HL-60/S4 treated with retinoic acid at 250 ng/mL for 4 days and 3 days (cell line): ENCODE data around the gene PPM1H.
"Not testable (repeated sequence)": the region's sequence is repeated elsewhere in the genome, so short reads cannot be mapped to it uniquely, and the experiment has no call there.

ENCODE experiments used
- in situ Hi-C: fragments of 300-500 bp; cut with MboI; formaldehyde crosslinking; loops from 2 replicates; pipeline ENCODE4 v1.7.0; 2022; ENCODE audit warnings: low sequenced_read_pairs

Gene PPM1H

DNA sequence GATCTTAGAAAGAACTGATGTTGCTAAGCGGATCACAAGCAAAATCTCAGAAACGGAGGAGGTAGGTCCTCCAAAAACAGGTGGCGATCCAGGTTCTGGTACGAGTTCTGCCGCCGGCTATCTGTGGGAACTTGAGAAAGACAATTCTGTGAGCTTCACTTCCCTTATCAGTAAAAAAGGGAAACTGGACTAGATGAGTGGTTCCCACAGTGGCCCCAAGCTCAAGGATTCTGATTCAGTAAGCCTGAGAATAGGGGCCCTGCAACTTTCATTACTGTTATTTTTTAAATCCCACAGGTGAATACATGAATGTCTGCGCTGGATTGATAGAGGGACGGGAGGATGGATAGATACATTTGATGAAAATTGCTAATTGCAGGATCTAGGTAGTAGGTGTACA is 160.2 kb downstream of the PPM1H start:
- in situ Hi-C loops: no loop called here

DNA sequence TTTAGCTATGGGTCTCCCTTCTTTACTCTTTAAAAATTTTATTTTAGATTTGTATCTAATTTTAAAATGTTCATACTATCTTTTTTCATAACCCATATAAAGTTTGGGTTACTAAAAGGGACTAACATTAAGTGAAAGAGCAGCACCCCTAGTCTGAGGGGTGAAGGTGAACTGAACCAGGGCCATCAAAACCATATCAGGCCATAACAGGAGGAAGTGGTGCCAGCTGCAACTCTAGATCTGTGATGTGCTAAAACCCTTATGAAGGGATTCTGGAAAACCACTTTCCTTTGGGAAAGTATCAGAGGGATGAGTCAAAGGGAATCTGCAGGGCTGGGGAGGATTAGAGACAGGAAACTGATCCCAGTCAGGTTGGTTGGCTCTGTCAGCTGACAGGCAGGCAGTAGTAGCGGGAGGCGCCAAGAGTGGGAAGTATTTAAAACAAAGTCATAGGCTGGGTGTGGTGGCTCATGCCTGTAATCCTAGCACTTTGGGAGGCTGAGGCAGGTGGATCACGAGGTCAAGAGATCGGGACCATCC is 162.5 kb downstream of the PPM1H start:
- in situ Hi-C loops: no loop called here

DNA sequence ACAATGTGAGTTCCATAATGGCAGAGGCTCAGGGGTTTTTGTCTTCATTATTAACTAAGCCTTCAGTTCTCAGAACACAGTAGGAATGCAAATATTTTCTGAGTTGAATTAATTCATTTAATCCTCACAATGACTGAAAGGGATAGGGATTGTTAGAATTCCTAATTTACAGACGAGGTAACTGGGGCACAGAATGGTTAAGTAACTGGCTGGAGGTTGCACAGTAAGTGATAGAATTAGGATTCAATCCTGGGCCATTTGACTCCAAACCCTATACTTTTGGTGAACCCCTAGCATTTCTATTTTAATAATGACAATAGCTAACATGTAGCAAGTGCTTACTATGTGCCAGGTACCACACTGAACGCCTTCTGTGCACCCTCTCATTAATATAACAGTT is 163.1 kb downstream of the PPM1H start:
- in situ Hi-C loops: no loop called here

DNA sequence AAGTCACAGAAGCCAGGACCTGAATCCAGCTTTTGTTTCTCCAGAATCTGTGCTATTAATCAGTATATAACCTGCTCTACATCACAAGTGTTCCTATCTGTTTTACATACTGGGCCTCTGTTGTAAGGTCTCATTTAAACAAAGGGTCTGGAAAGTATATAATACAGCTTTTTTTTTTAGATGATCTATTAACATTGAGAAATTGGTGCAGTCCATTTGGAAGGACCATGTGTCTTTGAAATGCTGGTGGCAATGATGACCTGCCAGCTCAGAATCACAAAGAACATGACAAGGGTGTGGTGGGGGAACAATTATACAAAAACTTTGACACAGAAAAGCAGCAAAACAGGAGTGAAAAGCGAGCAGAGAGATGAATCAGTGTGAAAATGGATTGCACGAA is 164.6 kb downstream of the PPM1H start:
- in situ Hi-C loops: no loop called here

DNA sequence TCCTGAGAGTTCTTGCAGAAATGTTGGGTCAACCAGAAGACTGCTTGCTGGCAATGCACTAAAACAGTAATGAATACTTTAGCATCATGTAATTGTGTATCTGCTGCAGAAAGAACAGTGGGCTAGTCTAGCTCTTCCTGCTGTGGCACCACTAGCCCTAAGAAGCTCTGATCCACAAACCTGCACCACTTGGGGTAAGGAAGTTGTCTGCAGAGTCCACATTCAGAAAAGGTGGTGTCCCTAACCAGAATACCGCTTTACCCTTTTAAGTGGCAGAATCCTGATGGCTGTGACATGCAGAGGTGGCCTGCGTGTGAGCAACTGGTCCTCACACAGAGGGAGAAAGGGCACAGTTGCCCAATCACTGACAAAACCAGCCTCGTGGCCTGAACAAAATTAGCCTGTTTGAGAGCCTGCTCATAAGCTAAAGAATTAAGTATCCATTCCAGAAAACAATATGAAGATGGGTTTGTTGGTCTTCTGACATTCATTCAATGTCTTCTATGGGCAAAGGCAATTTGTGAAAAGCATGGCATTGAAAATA is 165.8 kb downstream of the PPM1H start:
- in situ Hi-C loops: no loop called here

DNA sequence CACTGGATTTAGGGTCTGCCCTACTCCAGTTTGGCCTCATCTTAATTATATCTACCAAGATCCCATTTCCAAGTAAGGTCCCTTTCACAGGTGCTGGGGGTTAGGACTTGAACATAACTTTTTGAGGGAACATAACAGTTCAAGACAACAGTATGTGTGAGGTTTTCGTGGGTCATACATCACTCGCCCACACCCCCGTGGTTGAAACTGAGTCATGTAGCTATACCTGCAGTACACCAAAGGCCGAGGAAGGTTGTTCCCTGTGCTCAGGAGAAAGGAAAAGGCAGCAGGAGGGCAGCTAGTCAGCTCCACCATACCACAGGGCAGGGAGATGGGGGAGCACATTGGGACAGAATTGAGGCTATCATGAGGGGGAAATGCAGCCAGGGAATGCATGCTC is 167.0 kb downstream of the PPM1H start:
- in situ Hi-C loops: no loop called here

DNA sequence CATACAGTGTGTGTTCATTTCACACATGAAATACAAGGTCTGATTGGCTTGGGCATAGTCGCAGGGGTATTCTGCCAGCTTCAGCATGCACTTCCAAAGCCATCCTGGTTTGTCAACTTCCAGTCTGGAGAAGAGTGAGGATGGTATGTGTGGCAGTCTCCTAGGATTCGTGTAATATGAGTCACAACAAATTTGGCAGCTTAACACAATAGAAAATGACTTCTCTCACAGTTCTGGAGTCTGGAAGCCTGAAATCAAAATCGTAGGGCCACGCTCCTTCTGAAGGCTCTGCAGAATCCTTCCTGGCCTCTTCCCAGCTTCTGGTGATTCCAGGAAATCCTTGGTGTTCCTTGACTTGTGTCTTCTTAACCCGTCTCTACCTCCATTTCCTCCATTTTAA is 167.5 kb downstream of the PPM1H start:
- in situ Hi-C loops: no loop called here

DNA sequence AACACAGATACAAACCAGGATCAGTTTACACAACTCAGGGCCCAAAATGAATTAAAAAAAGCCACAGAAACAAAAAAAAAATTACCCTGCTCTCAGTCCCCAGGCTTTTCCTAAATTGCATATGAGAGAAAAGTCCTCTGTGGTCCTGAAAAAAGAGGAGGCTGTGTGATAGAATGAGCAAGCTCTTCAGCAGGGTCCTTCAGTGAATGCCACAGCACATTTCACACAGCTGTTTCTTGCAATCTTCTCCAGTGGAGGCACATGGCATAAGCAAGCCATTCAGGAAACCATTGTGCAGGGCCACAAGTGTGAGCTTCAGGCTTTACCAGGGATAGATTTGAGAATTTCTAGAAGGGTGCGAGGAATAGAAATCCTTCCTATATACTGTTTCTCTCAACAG is 168.5 kb downstream of the PPM1H start:
- in situ Hi-C loops: no loop called here

DNA sequence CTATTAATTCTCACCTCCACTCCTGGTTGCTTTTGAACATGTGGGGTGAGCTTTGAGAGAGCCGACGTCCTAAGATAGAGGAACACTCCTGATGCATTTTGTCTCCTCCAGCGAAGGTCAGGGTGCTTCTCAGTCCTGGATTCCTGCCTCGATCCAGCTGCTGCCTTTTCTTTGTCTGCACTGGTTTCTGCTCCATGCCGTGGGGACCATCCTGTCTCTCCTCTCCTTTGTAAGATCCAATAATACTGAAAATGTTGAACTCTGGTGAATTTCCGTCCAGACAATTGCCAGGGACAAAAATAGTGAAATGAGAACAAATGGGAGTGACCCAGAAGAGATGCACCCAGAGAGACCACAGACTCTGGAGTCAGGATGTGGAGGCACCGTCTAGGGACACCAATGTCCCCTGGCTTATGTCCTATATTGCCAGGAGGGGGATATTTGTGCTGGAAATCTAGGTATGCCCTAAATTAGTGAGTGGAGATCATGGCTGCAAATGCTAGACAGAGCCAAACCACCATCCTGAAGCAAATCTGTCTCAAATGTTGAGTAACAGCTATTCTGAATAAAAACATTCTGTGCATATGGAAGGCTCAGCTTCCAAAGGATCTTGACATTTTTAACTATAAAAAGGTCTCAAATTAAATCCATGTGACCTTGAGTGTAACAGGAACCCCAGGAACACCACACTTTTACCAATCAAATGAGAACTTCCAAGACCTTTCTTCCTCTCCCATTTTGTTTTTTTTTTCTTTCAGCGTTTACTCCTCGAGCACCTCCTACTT is 170.9 kb downstream of the PPM1H start:
- in situ Hi-C loops: no loop called here

DNA sequence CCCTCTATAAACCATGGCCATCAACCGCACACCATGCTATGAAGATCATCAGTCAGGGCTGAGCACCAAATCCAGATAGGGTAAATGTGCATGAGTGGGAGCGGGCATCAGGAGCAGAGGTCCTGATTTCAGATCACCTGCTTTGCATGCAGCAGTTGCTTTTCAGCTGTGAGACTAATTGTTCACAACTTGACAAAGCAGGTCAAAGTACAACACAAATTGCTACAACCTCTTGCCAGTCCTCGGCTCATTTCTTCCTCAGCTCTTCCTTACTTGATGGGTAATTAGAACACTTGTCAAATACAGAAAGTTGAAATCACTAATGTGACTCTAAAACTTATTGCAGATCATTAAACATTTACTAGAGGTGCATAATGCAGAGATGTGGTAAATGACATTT is 171.6 kb downstream of the PPM1H start:
- in situ Hi-C loops: no loop called here

DNA sequence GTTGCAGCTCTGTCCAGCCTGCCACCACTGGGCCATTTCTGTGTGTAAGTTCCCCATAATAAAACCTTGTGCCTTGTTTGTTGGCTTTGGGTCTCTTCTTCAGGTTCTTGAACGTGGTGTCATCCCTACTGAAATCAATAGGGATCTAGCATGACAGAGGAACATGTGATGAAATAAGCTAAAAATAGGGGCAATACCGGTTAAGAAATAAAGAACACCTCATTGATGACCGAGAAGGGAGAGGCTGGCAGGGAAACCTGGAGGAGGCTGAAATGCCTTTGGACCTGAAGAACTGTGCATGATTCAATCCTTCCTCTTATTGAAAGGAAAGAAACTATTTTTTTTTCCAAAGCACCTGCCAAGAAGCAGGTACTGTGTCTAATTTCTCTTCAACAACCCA is 172.3 kb downstream of the PPM1H start:
- in situ Hi-C loops: no loop called here

DNA sequence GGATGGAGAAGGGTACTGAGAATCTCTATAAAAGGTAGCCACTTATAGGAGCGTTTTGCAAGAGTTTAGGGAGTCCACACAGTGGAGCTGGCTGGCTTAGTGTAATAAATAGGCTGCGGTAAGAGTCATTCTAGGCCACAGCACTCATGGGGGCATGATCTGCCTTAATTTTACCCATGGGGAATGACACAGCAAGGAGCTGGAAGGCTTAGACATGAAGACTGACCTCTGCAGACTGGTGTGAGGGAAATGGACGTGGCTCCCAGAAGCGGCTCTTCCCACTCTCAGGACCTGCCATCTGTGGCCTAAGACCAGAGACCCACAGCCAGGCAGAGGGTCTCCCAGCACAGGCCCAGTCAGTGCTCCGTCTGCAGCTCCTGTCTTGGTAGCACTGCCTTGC is 173.3 kb downstream of the PPM1H start:
- in situ Hi-C loops: no loop called here

DNA sequence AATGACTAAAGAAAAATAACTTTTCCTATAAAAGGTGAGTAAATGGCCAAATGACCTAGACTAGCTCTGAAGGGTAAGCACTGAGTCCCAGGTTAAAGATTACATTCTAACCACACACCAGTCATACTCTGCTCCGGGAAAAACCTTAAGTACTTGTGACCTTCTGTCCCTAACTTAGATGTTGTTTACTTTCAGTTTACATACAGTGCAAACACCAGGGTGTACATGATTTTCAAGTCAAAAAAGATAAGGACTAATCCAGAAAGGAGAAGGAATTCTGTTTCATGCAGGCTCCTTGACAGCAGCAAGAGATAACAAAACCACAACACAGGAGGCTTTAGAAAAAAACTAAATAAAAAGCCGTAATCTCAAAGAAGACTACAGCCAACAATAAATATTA is 174.2 kb downstream of the PPM1H start:
- in situ Hi-C loops: no loop called here

DNA sequence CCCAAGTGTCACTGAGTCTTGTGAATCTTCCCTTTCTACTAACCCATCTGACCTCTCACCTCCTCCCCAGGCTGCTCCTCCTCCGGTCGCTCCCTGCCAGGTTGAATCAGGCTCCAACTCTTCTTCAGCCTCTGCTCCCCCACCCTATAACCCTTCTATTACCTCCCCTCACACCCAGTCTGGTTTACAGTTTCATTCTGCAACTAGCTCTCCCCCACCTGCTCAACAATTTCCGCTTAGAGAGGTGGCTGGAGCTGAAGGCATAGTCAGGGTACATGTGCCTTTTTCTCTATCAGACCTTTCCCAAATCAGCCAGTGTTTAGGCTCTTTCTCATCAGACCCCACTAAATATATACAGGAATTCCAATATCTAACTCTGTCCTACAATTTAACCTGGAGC is 174.6 kb downstream of the PPM1H start:
- in situ Hi-C loops: not testable (repeated sequence)

DNA sequence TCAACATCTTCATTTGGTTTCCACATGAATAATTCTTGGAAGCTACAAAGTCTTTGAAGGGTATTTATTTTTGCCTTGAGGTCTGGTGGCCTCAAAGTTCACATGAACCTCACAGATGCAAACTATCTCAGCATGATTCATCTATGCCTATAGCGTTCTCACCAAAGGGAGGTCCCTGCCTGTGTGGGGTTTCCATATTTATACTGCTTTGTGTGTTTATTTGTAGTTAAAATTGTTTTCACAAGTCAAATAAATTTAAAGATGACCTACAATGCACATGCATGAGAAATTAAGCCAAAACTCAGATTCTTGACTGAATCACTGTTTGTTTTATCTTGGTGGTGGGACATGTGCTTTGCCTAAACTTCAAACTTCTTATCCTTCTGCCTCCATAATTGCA is 176.7 kb downstream of the PPM1H start:
- in situ Hi-C loops: no loop called here

DNA sequence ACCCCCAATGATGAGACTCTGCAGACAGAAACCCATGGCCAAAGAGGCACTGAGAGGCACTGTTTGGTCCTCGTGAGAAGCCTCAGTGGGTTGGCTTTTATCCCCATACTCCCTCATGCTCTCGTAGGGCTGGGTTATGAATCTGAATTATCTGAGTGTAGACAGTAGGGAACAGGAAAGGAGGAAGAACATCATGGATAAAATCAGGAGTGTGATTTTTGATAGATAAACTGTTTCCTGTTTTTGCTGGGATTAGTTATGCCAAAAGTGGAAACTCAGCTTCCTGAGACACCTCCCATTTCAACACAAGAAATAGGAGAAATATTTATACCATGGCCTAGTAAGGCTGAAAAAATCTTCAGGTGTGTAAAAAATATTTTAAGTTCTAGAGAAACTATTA is 177.9 kb downstream of the PPM1H start:
- in situ Hi-C loops: no loop called here

DNA sequence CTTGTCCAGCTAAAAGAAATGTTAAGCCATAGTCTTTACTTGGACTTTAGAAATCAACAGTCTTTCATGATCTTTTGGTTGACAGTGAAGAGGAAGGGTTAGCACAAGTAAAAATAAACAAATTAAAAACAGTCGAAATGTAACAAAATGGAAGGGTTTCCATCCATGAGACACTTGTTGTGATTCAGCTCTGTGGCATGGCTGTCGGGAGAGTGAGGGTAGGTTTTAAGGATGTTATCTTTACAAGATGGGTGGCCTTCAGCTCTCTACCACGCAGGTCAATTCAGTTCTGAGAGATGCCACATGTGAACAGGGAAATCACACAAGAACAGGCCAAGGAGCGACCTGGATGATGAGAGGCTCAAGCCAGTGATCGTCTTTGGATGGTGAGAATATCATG is 180.2 kb downstream of the PPM1H start:
- in situ Hi-C loops: no loop called here

DNA sequence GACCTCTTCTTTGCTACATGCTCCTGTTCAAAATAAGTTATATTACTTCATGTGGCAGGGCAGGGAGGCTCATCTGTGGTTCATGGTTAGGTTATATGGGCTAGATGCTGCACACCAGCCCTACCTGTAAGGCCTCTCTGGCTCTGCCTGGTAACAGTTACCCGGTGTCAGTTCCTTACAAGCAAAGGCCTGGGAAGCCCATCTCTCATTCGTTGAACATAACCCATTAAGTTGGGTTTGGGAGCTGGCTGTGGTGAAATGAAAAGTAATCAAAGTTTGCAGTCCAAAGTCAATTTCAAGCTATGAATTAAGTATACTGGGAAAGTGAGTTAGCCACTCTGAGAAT is 183.2 kb downstream of the PPM1H start:
- in situ Hi-C loops: no loop called here

DNA sequence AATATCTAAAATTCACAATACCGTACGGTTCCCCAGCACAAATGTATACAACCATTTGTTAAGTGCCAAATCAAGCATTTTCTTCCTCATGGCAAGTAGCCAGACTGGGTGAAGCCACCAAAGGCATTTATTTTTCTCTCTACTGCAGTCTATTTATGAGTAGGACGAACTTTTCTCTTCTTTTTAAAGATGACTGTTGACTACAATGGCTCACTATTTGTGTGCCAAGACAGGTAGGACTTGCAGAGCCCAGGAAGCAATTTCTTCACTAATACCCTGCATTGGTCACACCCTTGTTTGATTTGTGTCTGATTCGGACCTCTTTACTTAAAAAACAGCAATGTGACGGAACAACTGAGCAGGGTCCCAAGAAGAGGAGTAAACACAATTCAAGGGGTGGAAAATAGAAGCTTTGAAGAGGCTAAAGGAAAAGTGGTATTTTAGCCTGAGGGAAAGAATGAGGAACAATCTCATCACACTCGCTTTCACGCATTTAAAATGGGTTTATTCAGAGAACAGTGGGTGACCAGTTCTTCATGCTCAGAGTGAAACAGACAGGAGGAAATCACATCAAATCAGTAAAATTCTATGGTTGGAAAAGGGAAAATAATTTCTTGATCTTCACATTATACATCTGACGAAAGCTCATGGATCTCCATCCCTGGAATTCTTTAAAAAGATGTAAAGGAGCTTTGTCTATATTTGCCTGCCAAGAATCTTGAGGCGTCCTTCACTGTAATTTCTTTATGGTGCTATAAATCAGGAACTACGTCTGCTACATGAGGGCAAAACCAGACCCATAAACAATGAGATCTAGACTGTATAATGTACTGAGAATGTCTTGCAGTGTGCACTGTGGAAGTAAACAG is 183.8 kb downstream of the PPM1H start:
- in situ Hi-C loops: no loop called here

DNA sequence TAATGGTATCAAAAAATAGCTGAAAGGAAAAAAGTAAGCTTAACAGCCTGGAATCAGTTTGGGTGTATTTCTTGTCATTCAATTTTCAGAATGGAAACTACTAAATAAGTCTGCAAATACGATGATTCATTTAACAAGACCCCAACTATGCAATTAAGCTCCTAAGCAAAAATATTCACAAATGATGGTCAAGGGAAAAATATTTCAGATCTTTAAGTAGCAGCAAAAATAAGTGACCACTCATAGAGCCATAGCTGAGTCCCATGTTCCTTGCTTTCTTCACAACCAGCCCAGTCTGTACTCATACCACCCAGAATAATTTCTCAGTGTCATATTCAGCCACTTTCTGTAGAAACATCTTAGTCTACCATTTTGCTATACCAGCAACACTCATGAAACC is 185.4 kb downstream of the PPM1H start:
- in situ Hi-C loops: no loop called here

DNA sequence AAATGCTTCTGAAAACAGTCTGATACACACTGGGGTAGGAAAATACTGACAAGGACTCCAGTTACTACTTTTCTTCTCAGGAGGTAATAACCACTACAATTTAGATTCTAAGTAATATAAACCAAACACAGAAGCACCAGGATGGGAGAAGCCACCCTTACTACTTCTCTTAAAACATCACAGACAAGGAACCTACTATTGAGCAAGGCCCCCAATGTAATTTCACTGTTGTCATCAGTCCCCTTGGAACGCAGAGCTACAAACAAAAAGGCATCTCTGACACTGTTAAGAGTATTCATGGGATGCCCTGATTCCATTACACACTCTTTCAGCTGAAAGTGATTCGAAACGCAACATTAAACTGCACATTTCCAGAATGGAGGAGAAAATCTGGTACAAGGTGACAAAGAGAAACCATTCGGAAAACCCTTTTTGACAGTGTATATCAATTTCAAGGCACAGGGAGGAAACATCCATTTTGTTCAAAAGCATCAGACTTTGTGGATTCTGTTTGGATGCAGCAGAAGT is 185.9 kb downstream of the PPM1H start:
- in situ Hi-C loops: no loop called here

DNA sequence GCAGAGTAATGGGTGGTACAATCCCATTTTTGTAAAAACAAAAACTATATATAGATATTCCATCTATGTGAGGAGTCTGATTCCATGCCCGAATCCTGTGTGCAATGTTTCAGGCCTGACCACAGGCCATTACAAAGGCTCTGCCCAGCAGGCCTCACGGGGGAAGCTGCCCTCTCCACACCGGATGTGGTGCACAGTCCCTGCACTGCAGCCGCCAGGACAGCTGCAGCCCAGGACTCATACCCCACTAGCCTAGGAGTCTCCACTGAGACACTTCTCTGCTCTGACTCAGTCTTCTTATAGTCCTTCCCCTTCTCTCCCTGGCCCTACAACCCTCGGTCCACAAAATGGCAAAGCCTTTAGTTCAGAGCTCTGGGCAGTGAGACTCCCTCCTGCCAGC is 190.4 kb downstream of the PPM1H start:
- in situ Hi-C loops: no loop called here
